Parathyroid adenoma (tissue), 2 donors: Measurements from ENCODE around the gene BANP.

Experiments used
- H2AFZ ChIP-seq: fragments of 300-600 bp; sonication (generic); one replicate; pipeline ENCODE4 v1.7.0; 2017; ENCODE audit warnings: antibody characterized with exemption, mild to moderate bottlenecking
- H3K27ac ChIP-seq: fragments of 300-600 bp; sonication (generic); one replicate; pipeline ENCODE4 v1.7.0; 2017
- H3K27me3 ChIP-seq: fragments of 300-600 bp; sonication (generic); one replicate; pipeline ENCODE4 v1.7.0; 2017; ENCODE audit warnings: low read length; ENCODE audit not compliant: control insufficient read depth, insufficient read depth
- H3K36me3 ChIP-seq: fragments of 300-600 bp; sonication (generic); one replicate; pipeline ENCODE4 v1.7.0; 2017; ENCODE audit warnings: low read length; ENCODE audit not compliant: control insufficient read depth, insufficient read depth
- H3K4me1 ChIP-seq: fragments of 300-600 bp; sonication (generic); one replicate; pipeline ENCODE4 v1.7.0; 2017; ENCODE audit warnings: control low read depth
- H3K4me2 ChIP-seq: fragments of 300-600 bp; sonication (generic); one replicate; pipeline ENCODE4 v1.7.0; 2017; ENCODE audit warnings: low read length
- H3K4me3 ChIP-seq: fragments of 300-600 bp; sonication (generic); one replicate; pipeline ENCODE4 v1.7.0; 2017; ENCODE audit warnings: low read depth, low read length
- H3K79me2 ChIP-seq: fragments of 300-600 bp; sonication (generic); one replicate; pipeline ENCODE4 v1.7.0; 2017; ENCODE audit warnings: control low read depth
- H3K9ac ChIP-seq: fragments of 300-600 bp; sonication (generic); one replicate; pipeline ENCODE4 v1.7.0; 2017; ENCODE audit warnings: mild to moderate bottlenecking
- H3K9me3 ChIP-seq: fragments of 300-600 bp; sonication (generic); one replicate; pipeline ENCODE4 v1.7.0; 2017; ENCODE audit warnings: low read length; ENCODE audit not compliant: control insufficient read depth
- CTCF ChIP-seq: fragments of 300-600 bp; sonication (generic); IDR thresholded peaks from one replicate; pipeline ENCODE4 v1.7.0; 2017; ENCODE audit warnings: antibody characterized with exemption, mild to moderate bottlenecking
- donor health status: primary hyperparathyroidism.

The BANP gene

GRCh38 chr16:87924811-87925670, 26.2 kb upstream of the BANP start:
- peak; percentile 14 for TF ChIP-seq CTCF
- no peak overlapping the region for H3K4me2 ChIP-seq
- no peaks in the 10 kb centered on the region for H3K9me3 ChIP-seq
- H3K27me3 ChIP-seq: no peaks in the 10 kb centered on the region
- no peak overlapping the region for H3K4me3 ChIP-seq
- H3K9ac ChIP-seq: no peak overlapping the region
- H3K79me2 ChIP-seq: no peaks in the 10 kb centered on the region
- H2AFZ ChIP-seq: peak overlapping the region; percentile 48
- peaks cover 13% of the 10 kb centered on the region for H3K4me1 ChIP-seq
- H3K36me3 ChIP-seq: no peaks in the 10 kb centered on the region
- H3K27ac ChIP-seq: no peak overlapping the region

- no peak overlapping the region for H2AFZ ChIP-seq
- H3K4me1 ChIP-seq: peaks cover 13% of the 10 kb centered on the region
- H3K79me2 ChIP-seq: no peaks in the 10 kb centered on the region
- no peak overlapping the region for H3K9ac ChIP-seq
- H3K9me3 ChIP-seq: no peaks in the 10 kb centered on the region
- no peak overlapping the region for H3K4me2 ChIP-seq
- no peaks in the 10 kb centered on the region for H3K36me3 ChIP-seq
- TF ChIP-seq CTCF: no peak
- H3K4me3 ChIP-seq: no peak overlapping the region
- H3K27me3 ChIP-seq: no peaks in the 10 kb centered on the region
- H3K27ac ChIP-seq: no peak overlapping the region
Observed at GRCh38 chr16:87926246-87927194, 24.7 kb upstream of the BANP start.

- Histone ChIP-seq H3K27ac (no peak overlapping the region), H3K4me2 (no peak overlapping the region), H3K27me3 (no peaks in the 10 kb centered on the region), H3K79me2 (no peaks in the 10 kb centered on the region), H3K4me3 (no peak overlapping the region), H3K4me1 (peaks cover 13% of the 10 kb centered on the region), H3K36me3 (no peaks in the 10 kb centered on the region), H3K9ac (no peak overlapping the region), H2AFZ (no peak overlapping the region), H3K9me3 (no peaks in the 10 kb centered on the region)
- no peak for TF ChIP-seq CTCF
Observed at GRCh38 chr16:87927195-87927562, 24.1 kb upstream of the BANP start.

GRCh38 chr16:87929986-87930385, 21.2 kb upstream of the BANP start:
- no peak overlapping the region for H3K4me2 ChIP-seq
- no peak overlapping the region for H3K27ac ChIP-seq
- H3K9me3 ChIP-seq: no peaks in the 10 kb centered on the region
- no peak overlapping the region for H3K4me3 ChIP-seq
- H3K79me2 ChIP-seq: no peaks in the 10 kb centered on the region
- no peaks in the 10 kb centered on the region for H3K27me3 ChIP-seq
- H2AFZ ChIP-seq: no peak overlapping the region
- no peak for TF ChIP-seq CTCF
- no peak overlapping the region for H3K9ac ChIP-seq
- no peaks in the 10 kb centered on the region for H3K36me3 ChIP-seq
- peaks cover 8% of the 10 kb centered on the region for H3K4me1 ChIP-seq
